GM21423 (cell line): Measurements from ENCODE around the gene ZNF496.

Source experiments
- ATAC-seq: cut with Tn5 transposase; IDR thresholded peaks from one replicate; pipeline ENCODE4 v1.9.1; 2021; ENCODE audit warnings: mild to moderate bottlenecking, moderate library complexity; ENCODE audit not compliant: unreplicated experiment

ZNF496 gene

GRCh38 chr1:247330548-247331171 is 1.0 kb downstream of the ZNF496 start:
- ATAC-seq: no peak

GRCh38 chr1:247329097-247329617 is 2.5 kb downstream of the ZNF496 start:
- no peak for ATAC-seq

- ATAC-seq: no peak
These were observed 3.4 kb downstream of the ZNF496 start for GRCh38 chr1:247328311-247328710.

- no peak for ATAC-seq
These were observed 5.1 kb downstream of the ZNF496 start for GRCh38 chr1:247326411-247327130.

GRCh38 chr1:247324923-247325322 is 6.7 kb downstream of the ZNF496 start:
- no peak for ATAC-seq

- no peak for ATAC-seq
These were observed 7.4 kb downstream of the ZNF496 start for GRCh38 chr1:247324204-247324787.

GRCh38 chr1:247322849-247323586 is 8.6 kb downstream of the ZNF496 start:
- ATAC-seq: no peak

GRCh38 chr1:247322442-247322841 is 9.2 kb downstream of the ZNF496 start:
- no peak for ATAC-seq

GRCh38 chr1:247317702-247318101 is 14.0 kb downstream of the ZNF496 start:
- ATAC-seq: peak; percentile 45

- ATAC-seq: peak; percentile 50
These were observed 15.0 kb downstream of the ZNF496 start for GRCh38 chr1:247316590-247317197.

- no peak for ATAC-seq
These were observed 27.6 kb downstream of the ZNF496 start for GRCh38 chr1:247304031-247304430.

- no peak for ATAC-seq
These were observed 28.5 kb downstream of the ZNF496 start for GRCh38 chr1:247303216-247303615.

- ATAC-seq: no peak
These were observed 30.5 kb downstream of the ZNF496 start for GRCh38 chr1:247301176-247301540.

- no peak for ATAC-seq
These were observed 31.0 kb downstream of the ZNF496 start for GRCh38 chr1:247300491-247301175.

- ATAC-seq: no peak
These were observed 31.8 kb downstream of the ZNF496 start for GRCh38 chr1:247299723-247300381.

- no peak for ATAC-seq
These were observed 33.0 kb downstream of the ZNF496 start for GRCh38 chr1:247298701-247299100.

- no peak for ATAC-seq
These were observed 33.6 kb downstream of the ZNF496 start for GRCh38 chr1:247298124-247298481.

- no peak for ATAC-seq
These were observed 34.2 kb downstream of the ZNF496 start for GRCh38 chr1:247297263-247298123.

GRCh38 chr1:247296599-247297180 is 35.0 kb downstream of the ZNF496 start:
- ATAC-seq: no peak
